HG02970 (cell line): ENCODE results near the gene SLAMF1.
"Not testable (repeated sequence)": the region's sequence is repeated elsewhere in the genome, so short reads cannot be mapped to it uniquely, and the experiment has no call there.

Source experiments
- ATAC-seq: cut with Tn5 transposase; IDR thresholded peaks from one replicate; pipeline ENCODE4 v1.9.1; 2021; ENCODE audit warnings: mild to moderate bottlenecking, moderate library complexity, moderate number of reproducible peaks; ENCODE audit not compliant: unreplicated experiment, low FRiP score

SLAMF1 gene

GRCh38 chr1:160665330-160666078 is 18.7 kb upstream of the SLAMF1 start:
- ATAC-seq = no peak

GRCh38 chr1:160664573-160665051 is 17.8 kb upstream of the SLAMF1 start:
- no peak for ATAC-seq

- ATAC-seq = no peak
Measured at GRCh38 chr1:160662910-160663309, 16.1 kb upstream of the SLAMF1 start.

GRCh38 chr1:160659566-160659965 is 12.7 kb upstream of the SLAMF1 start:
- no peak for ATAC-seq

GRCh38 chr1:160658814-160659193 is 12.0 kb upstream of the SLAMF1 start:
- ATAC-seq = no peak

GRCh38 chr1:160658162-160658813 is 11.4 kb upstream of the SLAMF1 start:
- no peak for ATAC-seq

- ATAC-seq = no peak
Measured at GRCh38 chr1:160657250-160657781, 10.5 kb upstream of the SLAMF1 start.

GRCh38 chr1:160656737-160657136 is 9.9 kb upstream of the SLAMF1 start:
- no peak for ATAC-seq

- no peak for ATAC-seq
Measured at GRCh38 chr1:160653620-160654016, 6.8 kb upstream of the SLAMF1 start.

- no peak for ATAC-seq
Measured at GRCh38 chr1:160652924-160653619, 6.2 kb upstream of the SLAMF1 start.

GRCh38 chr1:160652065-160652641 is 5.3 kb upstream of the SLAMF1 start:
- ATAC-seq = not testable (repeated sequence)

- ATAC-seq = no peak
Measured at GRCh38 chr1:160651433-160652064, 4.7 kb upstream of the SLAMF1 start.

GRCh38 chr1:160647329-160647720 is 481 bp upstream of the SLAMF1 start:
- no peak for ATAC-seq

GRCh38 chr1:160646180-160646579 is 664 bp downstream of the SLAMF1 start:
- ATAC-seq = no peak

- no peak for ATAC-seq
Measured at GRCh38 chr1:160645386-160646130, 1.3 kb downstream of the SLAMF1 start.

GRCh38 chr1:160644399-160644798 is 2.4 kb downstream of the SLAMF1 start:
- ATAC-seq = no peak

GRCh38 chr1:160643138-160643537 is 3.7 kb downstream of the SLAMF1 start:
- no peak for ATAC-seq

GRCh38 chr1:160642281-160642644 is 4.6 kb downstream of the SLAMF1 start:
- no peak for ATAC-seq

GRCh38 chr1:160641323-160642280 is 5.2 kb downstream of the SLAMF1 start:
- no peak for ATAC-seq
